HFFc6 (cell line): ENCODE data around the gene PSD2. TPM values are rescaled to one million over a fixed set of nuclear protein-coding genes. Genes with fewer than 3 reads are reported as not detected.

Source experiments
- DNase-seq: peaks from one replicate; pipeline ENCODE4 v3.0.0-alpha.2; 2018
- H3K27ac Mint-ChIP-seq: 2 replicates; pipeline ENCODE4 v1.8.0; 2020; ENCODE audit warnings: mild to moderate bottlenecking, mixed read lengths
- H3K27me3 Mint-ChIP-seq: 2 replicates; pipeline ENCODE4 v1.8.0; 2021; ENCODE audit warnings: mild to moderate bottlenecking, moderate library complexity, mixed read lengths; ENCODE audit not compliant: insufficient read depth
- H3K36me3 Mint-ChIP-seq: 2 replicates; pipeline ENCODE4 v1.8.0; 2021; ENCODE audit warnings: low read depth, mixed read lengths
- H3K4me1 Mint-ChIP-seq: 2 replicates; pipeline ENCODE4 v1.8.0; 2020; ENCODE audit warnings: low read depth, mixed read lengths
- H3K4me3 Mint-ChIP-seq: 2 replicates; pipeline ENCODE4 v1.8.0; 2020; ENCODE audit warnings: mild to moderate bottlenecking, moderate library complexity, mixed read lengths
- H3K9me3 Mint-ChIP-seq: 2 replicates; pipeline ENCODE4 v1.8.0; 2020; ENCODE audit warnings: mild to moderate bottlenecking, mixed read lengths
- total RNA-seq, 6 experiments: library from RNA; stranded (reverse); fragmentation: NEBNext Ultra II Directional; extraction: Animal tissue kit (Norgen Biotek cat#: 25700); gene quantifications; 2 replicates in 1 of 6; 3 replicates in 5 of 6; pipeline ENCODE4 v1.2.3, GENCODE V29; 2021
- TF ChIP-seq, protein P1 (sequence below): fragments of 200-600 bp; sonication (generic); IDR thresholded peaks from 2 replicates; pipeline ENCODE4 v1.5.0; 2021; ENCODE audit warnings: antibody characterized with exemption, mild to moderate bottlenecking

The PSD2 gene
- total RNA-seq, 6 experiments from 2014 or later, result 0.02 to 0.14 (median 0.07) TPM; not detected in 1

DNA sequence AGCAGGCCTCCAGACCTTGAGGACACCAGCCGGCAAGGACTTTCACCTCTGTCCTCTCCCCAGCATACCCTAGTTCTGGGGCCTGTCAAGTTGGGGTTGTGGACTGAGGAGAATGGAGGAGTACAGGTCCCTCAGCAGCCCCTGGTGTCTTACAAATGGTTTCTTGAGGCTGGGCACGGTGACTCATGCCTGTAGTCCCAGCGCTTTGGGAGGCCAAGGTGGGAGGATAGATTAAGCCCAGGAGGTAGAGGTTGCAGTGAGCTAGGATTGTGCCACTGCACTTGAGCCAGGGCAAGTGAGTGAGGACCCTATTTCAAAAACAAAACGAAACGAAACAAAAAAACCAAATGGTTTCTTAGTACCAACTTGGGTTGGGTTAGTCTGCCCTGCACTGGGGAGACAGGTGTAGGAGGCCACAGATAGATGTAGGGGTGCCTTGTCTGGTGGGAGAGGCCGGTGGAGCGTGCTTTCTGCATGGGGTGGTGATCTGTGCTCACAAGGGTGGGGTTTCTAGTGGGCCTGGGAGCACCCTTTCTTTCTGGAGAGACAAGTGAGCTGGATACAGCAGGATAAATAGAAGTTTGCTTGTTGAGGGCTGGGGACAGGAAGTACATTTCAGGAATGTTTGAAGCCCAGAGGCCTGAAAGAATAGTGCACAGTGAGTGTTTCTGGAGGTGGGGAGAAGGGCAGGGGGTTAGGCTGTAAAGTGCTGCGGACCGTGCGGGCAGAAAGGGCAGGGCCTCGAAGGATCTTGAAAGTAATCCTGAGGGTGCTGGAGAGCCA, 37.7 kb upstream of the PSD2 start:
- Mint-ChIP-seq H3K9me3 (no peaks in the 10 kb centered on the region; the same call in 1 of the 2 replicates), H3K4me3 (no peak overlapping the region), H3K27ac (no peak overlapping the region), H3K36me3 (no peaks in the 10 kb centered on the region), H3K4me1 (peaks cover 11% of the 10 kb centered on the region), H3K27me3 (peaks cover 21% of the 10 kb centered on the region)
- DNase-seq, result no peak
- TF ChIP-seq, protein P1, sequence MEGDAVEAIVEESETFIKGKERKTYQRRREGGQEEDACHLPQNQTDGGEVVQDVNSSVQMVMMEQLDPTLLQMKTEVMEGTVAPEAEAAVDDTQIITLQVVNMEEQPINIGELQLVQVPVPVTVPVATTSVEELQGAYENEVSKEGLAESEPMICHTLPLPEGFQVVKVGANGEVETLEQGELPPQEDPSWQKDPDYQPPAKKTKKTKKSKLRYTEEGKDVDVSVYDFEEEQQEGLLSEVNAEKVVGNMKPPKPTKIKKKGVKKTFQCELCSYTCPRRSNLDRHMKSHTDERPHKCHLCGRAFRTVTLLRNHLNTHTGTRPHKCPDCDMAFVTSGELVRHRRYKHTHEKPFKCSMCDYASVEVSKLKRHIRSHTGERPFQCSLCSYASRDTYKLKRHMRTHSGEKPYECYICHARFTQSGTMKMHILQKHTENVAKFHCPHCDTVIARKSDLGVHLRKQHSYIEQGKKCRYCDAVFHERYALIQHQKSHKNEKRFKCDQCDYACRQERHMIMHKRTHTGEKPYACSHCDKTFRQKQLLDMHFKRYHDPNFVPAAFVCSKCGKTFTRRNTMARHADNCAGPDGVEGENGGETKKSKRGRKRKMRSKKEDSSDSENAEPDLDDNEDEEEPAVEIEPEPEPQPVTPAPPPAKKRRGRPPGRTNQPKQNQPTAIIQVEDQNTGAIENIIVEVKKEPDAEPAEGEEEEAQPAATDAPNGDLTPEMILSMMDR, result no peak

DNA sequence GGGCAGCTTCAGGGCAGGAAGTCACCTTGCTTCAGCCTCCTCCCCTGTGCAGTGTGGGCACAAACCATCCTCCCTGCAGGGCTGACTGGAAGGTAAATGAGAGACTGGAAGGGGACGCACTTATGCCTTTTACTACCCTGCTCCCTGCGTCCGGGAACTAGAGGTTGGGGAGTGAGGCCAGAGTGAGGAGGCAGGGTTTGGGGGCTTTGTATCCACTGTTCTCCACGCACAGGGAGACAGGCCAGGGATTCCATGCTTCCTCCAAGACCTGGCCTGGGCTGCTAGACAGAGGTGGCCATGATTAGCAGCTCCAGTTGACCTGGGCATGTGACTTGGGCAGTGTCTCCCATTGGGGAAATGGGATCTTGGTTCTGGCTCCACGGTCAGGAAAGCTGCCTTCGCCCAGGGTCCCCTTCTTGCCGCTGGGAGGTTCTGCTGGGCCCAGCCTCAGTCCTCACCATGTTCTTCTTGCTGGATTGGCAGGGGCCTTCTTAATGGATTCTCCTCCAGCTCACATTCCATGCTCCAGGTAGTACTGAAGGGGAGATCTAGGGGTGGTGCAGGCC, 37.0 kb upstream of the PSD2 start:
- peaks cover 8% of the 10 kb centered on the region for H3K4me1 Mint-ChIP-seq
- DNase-seq, result no peak
- no peak overlapping the region for H3K27ac Mint-ChIP-seq
- no peak overlapping the region for H3K4me3 Mint-ChIP-seq
- TF ChIP-seq, protein P1, result no peak
- peaks cover 21% of the 10 kb centered on the region for H3K27me3 Mint-ChIP-seq
- no peaks in the 10 kb centered on the region; the same call in 1 of the 2 replicates for H3K9me3 Mint-ChIP-seq
- no peaks in the 10 kb centered on the region for H3K36me3 Mint-ChIP-seq

DNA sequence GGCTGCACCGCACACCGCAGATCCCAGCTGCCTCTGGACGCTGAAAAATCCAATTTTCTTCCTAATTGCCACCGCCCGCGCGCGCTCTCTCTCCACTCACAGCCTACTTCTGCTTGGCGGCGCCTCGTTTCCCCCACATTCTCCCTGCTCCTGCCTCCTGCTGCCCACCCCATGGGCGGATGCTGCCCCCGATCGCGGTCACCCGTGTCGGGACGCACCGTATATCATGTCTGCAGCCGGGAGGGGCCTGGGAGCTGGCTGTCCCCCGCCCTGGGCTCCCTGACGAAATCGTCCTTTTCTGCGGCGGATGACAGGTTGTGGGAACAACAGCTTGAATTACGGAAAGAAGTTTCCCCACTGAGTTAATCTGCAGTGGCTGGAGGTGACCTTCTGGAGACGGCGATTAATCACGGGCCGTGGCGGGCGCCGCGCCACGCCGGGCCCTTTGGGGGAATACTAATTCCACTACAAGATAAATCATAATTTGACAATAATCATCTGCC, 36.3 kb upstream of the PSD2 start:
- Mint-ChIP-seq H3K27me3 (peaks cover 25% of the 10 kb centered on the region), H3K27ac (no peak overlapping the region), H3K4me1 (peaks cover 8% of the 10 kb centered on the region), H3K4me3 (no peak overlapping the region), H3K36me3 (no peaks in the 10 kb centered on the region), H3K9me3 (no peaks in the 10 kb centered on the region; the same call in 1 of the 2 replicates)
- TF ChIP-seq, protein P1, result no peak
- no peak for DNase-seq

DNA sequence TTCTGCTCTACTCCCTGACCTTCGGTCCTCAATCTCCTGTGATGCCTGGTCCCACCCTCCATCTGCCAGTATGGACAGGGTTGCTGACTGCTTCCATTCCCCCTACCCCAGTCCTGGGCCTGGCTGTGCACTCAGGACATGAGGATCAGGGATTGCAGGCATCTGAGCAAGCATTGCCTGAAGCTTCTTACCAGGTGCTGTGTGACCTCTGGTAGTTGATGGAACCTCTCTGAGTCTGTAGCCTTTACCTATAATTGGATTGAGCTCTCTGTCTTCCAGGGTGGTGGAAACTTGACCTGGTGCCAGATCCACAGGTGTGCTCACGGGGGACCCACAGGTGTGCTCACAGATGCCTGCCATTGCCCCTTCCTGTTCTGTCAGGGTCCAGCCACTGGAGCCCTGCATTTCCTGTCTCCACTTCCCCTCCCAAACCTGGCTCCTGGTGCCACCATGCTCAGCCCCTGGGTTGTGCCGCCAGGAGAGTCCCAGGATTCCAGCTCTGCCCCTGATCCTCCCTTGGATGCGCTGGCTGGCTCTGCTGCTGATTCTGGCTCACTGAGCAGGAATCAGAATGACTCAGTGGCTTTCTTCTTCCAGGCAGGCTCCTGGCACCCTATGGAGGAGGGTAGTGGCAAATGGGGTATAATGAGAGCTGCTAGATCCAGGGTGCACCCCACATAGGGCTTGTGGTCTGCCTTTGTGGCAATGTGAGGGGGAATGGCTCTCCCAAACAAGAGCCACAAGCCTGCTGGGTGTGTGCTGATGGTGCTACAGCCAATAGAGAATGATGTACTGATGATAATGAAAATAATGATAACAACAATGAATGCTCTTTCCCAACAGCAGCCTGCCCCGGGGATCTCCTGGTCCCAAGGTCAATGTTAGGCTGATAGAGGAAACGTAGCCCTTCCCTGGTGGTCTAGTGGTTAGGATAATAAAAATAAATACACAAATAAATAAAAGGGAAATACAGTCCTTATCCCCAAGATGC, 35.2 kb upstream of the PSD2 start:
- TF ChIP-seq, protein P1, result no peak
- Mint-ChIP-seq H3K4me1 (peaks cover 8% of the 10 kb centered on the region), H3K36me3 (no peaks in the 10 kb centered on the region), H3K4me3 (no peak overlapping the region), H3K9me3 (no peaks in the 10 kb centered on the region; the same call in 1 of the 2 replicates), H3K27ac (no peak overlapping the region), H3K27me3 (peaks cover 23% of the 10 kb centered on the region)
- DNase-seq, result peak; percentile 61

DNA sequence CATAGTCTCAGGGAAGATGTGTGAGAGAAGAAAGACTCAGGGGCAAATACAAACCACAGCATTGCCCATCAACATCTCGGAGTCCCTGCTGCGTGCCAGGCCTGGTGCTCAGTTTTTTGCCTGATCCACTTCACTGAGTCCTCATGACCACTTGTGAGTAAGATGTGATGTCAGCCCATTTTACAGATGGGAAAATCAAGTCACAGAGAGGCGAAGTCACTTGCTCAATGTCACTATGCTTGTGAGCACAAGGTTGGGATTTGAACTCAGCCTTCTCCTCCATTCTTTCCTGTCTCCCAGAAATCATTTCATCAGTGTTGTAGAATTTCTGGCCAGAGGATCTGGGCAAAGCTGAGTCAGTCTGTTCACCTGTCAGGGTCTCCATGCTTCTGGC, 34.6 kb upstream of the PSD2 start:
- H3K36me3 Mint-ChIP-seq, result no peaks in the 10 kb centered on the region
- peaks cover 13% of the 10 kb centered on the region for H3K4me1 Mint-ChIP-seq
- no peak overlapping the region for H3K27ac Mint-ChIP-seq
- no peak overlapping the region for H3K4me3 Mint-ChIP-seq
- no peaks in the 10 kb centered on the region for H3K9me3 Mint-ChIP-seq
- H3K27me3 Mint-ChIP-seq, result peaks cover 21% of the 10 kb centered on the region
- DNase-seq, result no peak
- TF ChIP-seq, protein P1, result no peak
